ENCODE results near the gene KYNU. TPM values are rescaled to one million over a fixed set of nuclear protein-coding genes. Genes with fewer than 3 reads are reported as not detected.

KYNU gene
- total and polyA plus RNA-seq, 2 of the 13 experiments (the other 11 are each of a cell fraction or from before 2014, with no cell fraction given) = 21.9 to 68.6 TPM

- no peak for TF ChIP-seq ZNF589 (CRISPR knock-in tag; conservative IDR thresholded peaks at IDR 0.05)
- TF ChIP-seq ZSCAN20 (CRISPR knock-in tag; IDR thresholded peaks at IDR 0.05; ENCODE audit: borderline replicate concordance) = no peak
- TF ChIP-seq HDAC1 (CRISPR knock-in tag; IDR thresholded peaks at IDR 0.05) = no peak
- TF ChIP-seq ZNF383 (CRISPR knock-in tag; IDR thresholded peaks at IDR 0.05; ENCODE audit: borderline replicate concordance) = no peak
- TF ChIP-seq ZNF704 (CRISPR knock-in tag; IDR thresholded peaks at IDR 0.05; ENCODE audit: borderline replicate concordance) = no peak
- no peak for TF ChIP-seq NKX3-1 (CRISPR knock-in tag; IDR thresholded peaks at IDR 0.05)
- no peak for TF ChIP-seq KDM1A (CRISPR knock-in tag; IDR thresholded peaks at IDR 0.05)
- Histone ChIP-seq H3K27me3 (ENCODE audit: control insufficient read depth in 1 of 2, insufficient read depth in 2 of 2, low read length in 2 of 2) (no peaks in the 10 kb centered on the region), H2AFZ (ENCODE audit: low read length) (no peak overlapping the region), H3K4me1 (ENCODE audit: insufficient read depth, low read length) (no peaks in the 10 kb centered on the region), H4K20me1 (ENCODE audit: insufficient read depth, low read length) (no peaks in the 10 kb centered on the region), H3K9ac (ENCODE audit: insufficient read depth, low read depth, low read length) (no peak overlapping the region), H3K27ac (ENCODE audit: extremely low read length, insufficient read depth, low read length) (no peak overlapping the region), H3K36me3 (replicated peaks in 1 of 2; ENCODE audit: control insufficient read depth in 1 of 2, insufficient read depth in 2 of 2, low read length in 2 of 2) (peaks cover 6 to 55% of the 10 kb centered on the region in 2 experiments), H3K4me2 (ENCODE audit: low read depth, low read length) (no peak overlapping the region), H3K9me3 (ENCODE audit: low read length) (no peaks in the 10 kb centered on the region), H3K4me3 (replicated peaks in 1 of 3; ENCODE audit: insufficient read depth in 1 of 3, low read depth in 2 of 3, low read length in 3 of 3) (no peak overlapping the region), H3K79me2 (ENCODE audit: insufficient read depth, low read length) (no peaks in the 10 kb centered on the region)
- WGBS (ENCODE audit: low lambda C conversion rate) = 98% methylated on average over 4 of the region's 4 CpGs
- no TSS peak for BruUV-seq (replicated peaks)
- no peak for DNase-seq (ENCODE audit: low spot score)
- POLR2A ChIA-PET = no interaction called here
- ATAC-seq = no peak
- intact Hi-C loops (cut with micrococcal nuclease; ENCODE audit: unreplicated experiment) (no loop called here), in situ Hi-C loops (cut with HindIII; ENCODE audit: extremely low pct_ligation_motif_present, low pct_unique_long_range_greater_than_20kb) (no loop called here)
- FAIRE-seq = no peak
- CTCF ChIA-PET (ENCODE audit: low intra/inter-chr PET ratio, low total read pairs) = no interaction called here
Measured at GRCh38 chr2:142926445-142926844, 49.0 kb downstream of the KYNU start.

GRCh38 chr2:142930835-142931398, 53.5 kb downstream of the KYNU start:
- TF ChIP-seq ZNF18 (CRISPR knock-in tag; IDR thresholded peaks at IDR 0.05; ENCODE audit: insufficient replicate concordance) = no peak
- Histone ChIP-seq H3K9ac (ENCODE audit: insufficient read depth, low read depth, low read length) (no peak overlapping the region), H3K9me3 (ENCODE audit: low read length) (no peaks in the 10 kb centered on the region), H3K4me1 (ENCODE audit: insufficient read depth, low read length) (no peaks in the 10 kb centered on the region), H3K4me2 (ENCODE audit: low read depth, low read length) (no peak overlapping the region), H3K36me3 (replicated peaks in 1 of 2; ENCODE audit: control insufficient read depth in 1 of 2, insufficient read depth in 2 of 2, low read length in 2 of 2) (peaks cover 5 to 33% of the 10 kb centered on the region in 2 experiments; a peak in 4 of 5 replicates), H2AFZ (ENCODE audit: low read length) (no peak overlapping the region), H4K20me1 (ENCODE audit: insufficient read depth, low read length) (no peaks in the 10 kb centered on the region), H3K27me3 (ENCODE audit: control insufficient read depth in 1 of 2, insufficient read depth in 2 of 2, low read length in 2 of 2) (no peaks in the 10 kb centered on the region), H3K79me2 (ENCODE audit: insufficient read depth, low read length) (no peaks in the 10 kb centered on the region), H3K4me3 (replicated peaks in 1 of 3; ENCODE audit: insufficient read depth in 1 of 3, low read depth in 2 of 3, low read length in 3 of 3) (no peak overlapping the region), H3K27ac (ENCODE audit: extremely low read length, insufficient read depth, low read length) (no peak overlapping the region)
- no TSS peak for BruUV-seq (replicated peaks)
- DNase-seq (ENCODE audit: low spot score) (no peak), ATAC-seq (no peak), FAIRE-seq (no peak)
- intact Hi-C loops (cut with micrococcal nuclease; ENCODE audit: unreplicated experiment) (no loop called here), in situ Hi-C loops (cut with HindIII; ENCODE audit: extremely low pct_ligation_motif_present, low pct_unique_long_range_greater_than_20kb) (no loop called here)
- ChIA-PET CTCF (ENCODE audit: low intra/inter-chr PET ratio, low total read pairs) (no interaction called here), POLR2A (no interaction called here)
- WGBS (ENCODE audit: low lambda C conversion rate) = 97% methylated on average over 22 of the region's 22 CpGs

Data from HepG2 (cell line).